Measurements from ENCODE around the gene AFG1L. TPM values are rescaled to one million over a fixed set of nuclear protein-coding genes. Genes with fewer than 3 reads are reported as not detected.

AFG1L gene
- total RNA-seq, 1 experiment from 2014 or later: 7.9 TPM

- Mint-ChIP-seq H3K27ac (no peak overlapping the region), H3K4me3 (no peak overlapping the region), H3K36me3 (no peaks in the 10 kb centered on the region; the same call in 1 of the 2 replicates), H3K27me3 (ENCODE audit: low read depth) (no peaks in the 10 kb centered on the region), H3K4me1 (no peaks in the 10 kb centered on the region), H3K9me3 (no peaks in the 10 kb centered on the region)
- CTCF ChIA-PET: no interaction called here
- DNase-seq (ENCODE audit: low spot score) (no peak), ATAC-seq (no peak)
- POLR2A ChIA-PET: no interaction called here
- TF ChIP-seq SOX15 (CRISPR knock-in tag; IDR thresholded peaks at IDR 0.05): no peak
- no peak for TF ChIP-seq ZNF396 (CRISPR knock-in tag; IDR thresholded peaks at IDR 0.05; ENCODE audit: borderline replicate concordance)
- TF ChIP-seq, protein P1, sequence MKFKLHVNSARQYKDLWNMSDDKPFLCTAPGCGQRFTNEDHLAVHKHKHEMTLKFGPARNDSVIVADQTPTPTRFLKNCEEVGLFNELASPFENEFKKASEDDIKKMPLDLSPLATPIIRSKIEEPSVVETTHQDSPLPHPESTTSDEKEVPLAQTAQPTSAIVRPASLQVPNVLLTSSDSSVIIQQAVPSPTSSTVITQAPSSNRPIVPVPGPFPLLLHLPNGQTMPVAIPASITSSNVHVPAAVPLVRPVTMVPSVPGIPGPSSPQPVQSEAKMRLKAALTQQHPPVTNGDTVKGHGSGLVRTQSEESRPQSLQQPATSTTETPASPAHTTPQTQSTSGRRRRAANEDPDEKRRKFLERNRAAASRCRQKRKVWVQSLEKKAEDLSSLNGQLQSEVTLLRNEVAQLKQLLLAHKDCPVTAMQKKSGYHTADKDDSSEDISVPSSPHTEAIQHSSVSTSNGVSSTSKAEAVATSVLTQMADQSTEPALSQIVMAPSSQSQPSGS (CRISPR knock-in tag; IDR thresholded peaks at IDR 0.05; ENCODE audit: borderline replicate concordance, low read depth): no peak
- TF ChIP-seq, protein P2, sequence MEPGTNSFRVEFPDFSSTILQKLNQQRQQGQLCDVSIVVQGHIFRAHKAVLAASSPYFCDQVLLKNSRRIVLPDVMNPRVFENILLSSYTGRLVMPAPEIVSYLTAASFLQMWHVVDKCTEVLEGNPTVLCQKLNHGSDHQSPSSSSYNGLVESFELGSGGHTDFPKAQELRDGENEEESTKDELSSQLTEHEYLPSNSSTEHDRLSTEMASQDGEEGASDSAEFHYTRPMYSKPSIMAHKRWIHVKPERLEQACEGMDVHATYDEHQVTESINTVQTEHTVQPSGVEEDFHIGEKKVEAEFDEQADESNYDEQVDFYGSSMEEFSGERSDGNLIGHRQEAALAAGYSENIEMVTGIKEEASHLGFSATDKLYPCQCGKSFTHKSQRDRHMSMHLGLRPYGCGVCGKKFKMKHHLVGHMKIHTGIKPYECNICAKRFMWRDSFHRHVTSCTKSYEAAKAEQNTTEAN (CRISPR knock-in tag; IDR thresholded peaks at IDR 0.05): no peak
- TF ChIP-seq E2F1 (CRISPR knock-in tag; IDR thresholded peaks at IDR 0.05): no peak
- no peak for TF ChIP-seq TP53 (CRISPR knock-in tag; IDR thresholded peaks at IDR 0.05)
- TF ChIP-seq ZNF425 (CRISPR knock-in tag; conservative IDR thresholded peaks at IDR 0.05): no peak
- no peak for TF ChIP-seq HMGA2 (CRISPR knock-in tag; IDR thresholded peaks at IDR 0.05)
- no peak for TF ChIP-seq OVOL2 (CRISPR knock-in tag; IDR thresholded peaks at IDR 0.05; ENCODE audit: borderline replicate concordance)
- no peak for TF ChIP-seq IRF2 (CRISPR knock-in tag; IDR thresholded peaks at IDR 0.05; ENCODE audit: borderline replicate concordance, low read depth)
- no peak for TF ChIP-seq NR3C1 (CRISPR knock-in tag; conservative IDR thresholded peaks at IDR 0.05; ENCODE audit: low read depth)
- TF ChIP-seq RELA (CRISPR knock-in tag; IDR thresholded peaks at IDR 0.05; ENCODE audit: borderline replicate concordance): no peak
- no peak for TF ChIP-seq ZNF219 (CRISPR knock-in tag; IDR thresholded peaks at IDR 0.05; ENCODE audit: borderline replicate concordance)
- no peak for TF ChIP-seq CDX4 (CRISPR knock-in tag; IDR thresholded peaks at IDR 0.05; ENCODE audit: borderline replicate concordance)
- TF ChIP-seq CBFB (CRISPR knock-in tag; IDR thresholded peaks at IDR 0.05; ENCODE audit: low read depth): no peak
These were observed 59.0 kb downstream of the AFG1L start for GRCh38 chr6:108353853-108354252.

DNA sequence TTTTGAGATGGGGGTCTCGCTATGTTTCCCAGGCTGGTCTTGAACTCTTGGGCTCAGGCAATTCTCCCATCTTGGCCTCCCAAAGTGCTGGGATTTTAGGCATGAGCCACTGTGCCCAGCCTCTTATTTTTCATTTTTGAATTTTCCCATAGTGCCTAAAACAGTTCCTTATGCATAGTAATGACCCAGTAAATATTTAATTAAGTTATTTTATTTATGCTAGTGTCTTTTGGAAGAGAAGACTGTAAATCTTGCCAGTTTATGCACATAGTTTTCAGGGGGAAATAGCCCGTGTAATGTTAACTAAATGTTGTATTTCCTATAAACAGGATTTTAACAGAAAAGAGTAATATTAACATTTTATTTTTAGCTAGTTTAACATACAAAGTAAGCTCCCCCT lies 60.3 kb downstream of the AFG1L start:
- Mint-ChIP-seq H3K4me1 (no peaks in the 10 kb centered on the region), H3K27ac (no peak overlapping the region), H3K4me3 (no peak overlapping the region), H3K27me3 (ENCODE audit: low read depth) (no peaks in the 10 kb centered on the region), H3K9me3 (no peaks in the 10 kb centered on the region), H3K36me3 (no peaks in the 10 kb centered on the region; the same call in 1 of the 2 replicates)
- no peak for DNase-seq (ENCODE audit: low spot score)
- CTCF ChIA-PET: no interaction called here
- ATAC-seq: no peak
- POLR2A ChIA-PET: no interaction called here
- no peak for TF ChIP-seq ELF4 (CRISPR knock-in tag; IDR thresholded peaks at IDR 0.05; ENCODE audit: low read depth)
- TF ChIP-seq ZNF219 (CRISPR knock-in tag; IDR thresholded peaks at IDR 0.05; ENCODE audit: borderline replicate concordance): no peak
- no peak for TF ChIP-seq E2F4 (CRISPR knock-in tag; IDR thresholded peaks at IDR 0.05; ENCODE audit: borderline replicate concordance, low read depth)
- TF ChIP-seq, protein P3, sequence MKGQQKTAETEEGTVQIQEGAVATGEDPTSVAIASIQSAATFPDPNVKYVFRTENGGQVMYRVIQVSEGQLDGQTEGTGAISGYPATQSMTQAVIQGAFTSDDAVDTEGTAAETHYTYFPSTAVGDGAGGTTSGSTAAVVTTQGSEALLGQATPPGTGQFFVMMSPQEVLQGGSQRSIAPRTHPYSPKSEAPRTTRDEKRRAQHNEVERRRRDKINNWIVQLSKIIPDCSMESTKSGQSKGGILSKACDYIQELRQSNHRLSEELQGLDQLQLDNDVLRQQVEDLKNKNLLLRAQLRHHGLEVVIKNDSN (CRISPR knock-in tag; IDR thresholded peaks at IDR 0.05): no peak
- no peak for TF ChIP-seq ZNF138 (CRISPR knock-in tag; conservative IDR thresholded peaks at IDR 0.05)
- TF ChIP-seq ARID4B (CRISPR knock-in tag; IDR thresholded peaks at IDR 0.05; ENCODE audit: borderline replicate concordance): no peak
- no peak for TF ChIP-seq ATF1 (CRISPR knock-in tag; IDR thresholded peaks at IDR 0.05)
